Esophagus muscularis mucosa (tissue), 4 donors: ENCODE measurements around the gene NPAS3. TPM values are rescaled to one million over a fixed set of nuclear protein-coding genes. Genes with fewer than 3 reads are reported as not detected.

Source experiments
- DNase-seq: peaks from one replicate; pipeline ENCODE4 v3.0.0-alpha.2; 2017; ENCODE audit errors: extremely low spot score
- H3K27ac ChIP-seq, 4 donors: fragments of 200-600 bp; sonication (generic); replicated peaks in 1 of 4; 1 replicate in 3 of 4; 2 replicates in 1 of 4; pipeline ENCODE4 v1.5.1; 2016 to 2019; ENCODE audit warnings: mild to moderate bottlenecking in 1 of 4
- H3K27me3 ChIP-seq, 4 donors: fragments of 200-600 bp; sonication (generic); one replicate each; pipeline versions ENCODE4 v1.5.1 to v1.6.0; 2016 to 2019
- H3K36me3 ChIP-seq, 4 donors: fragments of 200-600 bp; sonication (generic); one replicate each; pipeline ENCODE4 v1.5.1; 2016 to 2019
- H3K4me1 ChIP-seq, 4 donors: fragments of 200-600 bp; sonication (generic); one replicate each; pipeline ENCODE4 v1.5.1; 2016 to 2019
- H3K4me3 ChIP-seq, 4 donors: fragments of 200-600 bp; sonication (generic); 1 replicate in 2 of 4; 2 replicates in 2 of 4; pipeline ENCODE4 v1.5.1; 2016 to 2019; ENCODE audit warnings: mild to moderate bottlenecking in 4 of 4, moderate library complexity in 1 of 4
- H3K9me3 ChIP-seq, 4 donors: fragments of 200-600 bp; sonication (generic); 1 replicate in 3 of 4; 2 replicates in 1 of 4; pipeline ENCODE4 v1.5.1; 2016 to 2019
- EP300 ChIP-seq: sonication (generic); formaldehyde crosslinking; IDR thresholded peaks from one replicate; pipeline ENCODE4 v1.6.1; 2017; ENCODE audit warnings: antibody characterized with exemption
- POLR2A ChIP-seq: fragments of 450-650 bp; IDR thresholded peaks from one replicate; pipeline ENCODE4 v1.6.1; 2017; ENCODE audit warnings: antibody characterized with exemption, moderate library complexity, mild to moderate bottlenecking, low read depth
- POLR2AphosphoS5 ChIP-seq, 2 donors: sonication (generic); formaldehyde crosslinking; IDR thresholded peaks; one replicate each; pipeline ENCODE4 v1.6.1; 2017; ENCODE audit warnings: antibody characterized with exemption in 2 of 2
- WGBS: methylation state at CpG from one replicate; pipeline ENCODE4 v1.1.5; 2018; 5-methylcytosine and 5-hydroxymethylcytosine counted together
- intact Hi-C: fragments of 100-400 bp; cut with DNase I; formaldehyde crosslinking; loops from one replicate; pipeline ENCODE4 v1.15.1; 2023
- total RNA-seq, 4 donors: library from RNA; depleted of rRNA; stranded (reverse); fragments of >200 nt; gene quantifications; one replicate each; pipeline versions ENCODE4 v1.1.0 to v1.2.1, GENCODE V29; 2016
- TF ChIP-seq, protein P1 (sequence below), 3 experiments: fragments of 200-600 bp in 2 of 3; fragments of 450-650 bp in 1 of 3; sonication (generic) in 2 of 3; IDR thresholded peaks; one replicate each; pipeline ENCODE4 v1.5.1; 2017 to 2019; ENCODE audit warnings: antibody characterized with exemption in 3 of 3, mild to moderate bottlenecking in 2 of 3, moderate library complexity in 1 of 3

NPAS3 gene
- total RNA-seq, 4 donors from 2014 or later = 3.3 to 7.3 (median 5.8) TPM

DNA sequence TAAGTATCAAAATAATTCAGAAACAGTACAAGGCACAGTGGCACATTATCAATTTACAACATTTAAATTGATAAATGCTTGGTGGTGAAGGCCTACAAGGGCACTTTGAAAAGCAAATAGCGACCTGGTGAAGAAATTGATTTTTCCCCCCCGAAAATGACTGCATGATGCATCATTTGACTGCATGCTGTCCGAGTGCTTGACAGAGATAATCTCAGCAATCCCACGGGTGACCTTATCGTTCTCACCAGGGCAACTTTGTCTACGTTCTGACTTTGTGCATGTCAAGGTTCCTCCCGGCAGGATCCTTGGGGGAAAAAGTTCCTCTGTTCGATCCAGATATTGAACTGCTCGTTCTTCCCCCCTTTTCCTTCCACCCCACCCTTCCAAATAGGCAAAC is 627.4 kb downstream of the NPAS3 start:
- Histone ChIP-seq H3K36me3 (no peaks in the 10 kb centered on the region), H3K4me3 (no peak overlapping the region), H3K27ac (no peak overlapping the region), H3K9me3 (no peaks in the 10 kb centered on the region), H3K4me1 (peaks cover 0 to 20% (median 17%) of the 10 kb centered on the region in 4 donors), H3K27me3 (no peaks in the 10 kb centered on the region)
- TF ChIP-seq, protein P1, sequence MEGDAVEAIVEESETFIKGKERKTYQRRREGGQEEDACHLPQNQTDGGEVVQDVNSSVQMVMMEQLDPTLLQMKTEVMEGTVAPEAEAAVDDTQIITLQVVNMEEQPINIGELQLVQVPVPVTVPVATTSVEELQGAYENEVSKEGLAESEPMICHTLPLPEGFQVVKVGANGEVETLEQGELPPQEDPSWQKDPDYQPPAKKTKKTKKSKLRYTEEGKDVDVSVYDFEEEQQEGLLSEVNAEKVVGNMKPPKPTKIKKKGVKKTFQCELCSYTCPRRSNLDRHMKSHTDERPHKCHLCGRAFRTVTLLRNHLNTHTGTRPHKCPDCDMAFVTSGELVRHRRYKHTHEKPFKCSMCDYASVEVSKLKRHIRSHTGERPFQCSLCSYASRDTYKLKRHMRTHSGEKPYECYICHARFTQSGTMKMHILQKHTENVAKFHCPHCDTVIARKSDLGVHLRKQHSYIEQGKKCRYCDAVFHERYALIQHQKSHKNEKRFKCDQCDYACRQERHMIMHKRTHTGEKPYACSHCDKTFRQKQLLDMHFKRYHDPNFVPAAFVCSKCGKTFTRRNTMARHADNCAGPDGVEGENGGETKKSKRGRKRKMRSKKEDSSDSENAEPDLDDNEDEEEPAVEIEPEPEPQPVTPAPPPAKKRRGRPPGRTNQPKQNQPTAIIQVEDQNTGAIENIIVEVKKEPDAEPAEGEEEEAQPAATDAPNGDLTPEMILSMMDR (IDR thresholded peaks at IDR 0.05) = no peak
- no peak for TF ChIP-seq POLR2A
- no peak for TF ChIP-seq EP300
- no peak for TF ChIP-seq POLR2AphosphoS5 (IDR thresholded peaks at IDR 0.05)
- DNase-seq = no peak
- intact Hi-C loops = no loop called here
- 93% methylated on average over 9 of the region's 9 CpGs for WGBS

DNA sequence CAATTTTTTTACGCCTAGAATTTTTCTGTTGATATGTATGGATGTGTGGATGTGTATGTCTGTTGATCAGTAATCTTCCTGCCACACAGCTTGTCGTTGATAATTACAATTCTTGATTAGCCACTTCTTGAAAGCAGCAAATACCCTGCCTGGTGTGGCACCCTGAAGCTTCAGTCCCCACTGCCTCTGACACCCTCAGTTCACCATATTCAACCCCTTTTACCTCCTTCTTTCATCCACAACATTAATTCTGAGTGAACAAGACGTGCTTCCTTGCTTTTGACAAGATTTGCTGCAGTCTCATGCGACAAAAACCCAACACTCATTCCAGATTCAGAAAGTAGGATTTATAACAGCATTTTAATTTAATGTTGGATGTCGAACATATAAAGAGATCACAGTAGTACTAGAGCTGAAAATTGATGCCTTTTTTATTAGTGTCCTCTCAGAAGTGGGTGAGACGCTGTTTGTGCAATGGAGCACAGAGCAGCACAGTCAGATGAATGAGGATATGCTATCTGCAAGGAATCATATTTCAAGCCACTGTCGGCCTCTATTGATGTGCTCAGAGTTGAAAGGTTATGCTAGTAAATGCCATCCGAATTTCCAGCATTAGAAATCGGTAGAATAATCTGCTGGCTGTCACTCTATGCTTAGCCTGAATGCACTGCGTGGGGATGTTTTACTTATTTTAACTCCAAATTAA is 628.5 kb downstream of the NPAS3 start:
- TF ChIP-seq EP300 = no peak
- TF ChIP-seq, protein P1 (IDR thresholded peaks at IDR 0.05) = no peak
- TF ChIP-seq POLR2AphosphoS5 (IDR thresholded peaks at IDR 0.05) = no peak
- no peak for TF ChIP-seq POLR2A
- Histone ChIP-seq H3K27ac (no peak overlapping the region), H3K9me3 (no peaks in the 10 kb centered on the region), H3K4me1 (peaks cover 0 to 24% (median 22%) of the 10 kb centered on the region in 4 donors), H3K4me3 (no peak overlapping the region), H3K27me3 (no peaks in the 10 kb centered on the region), H3K36me3 (no peaks in the 10 kb centered on the region)
- intact Hi-C loops = no loop called here
- WGBS = 78% methylated on average over 10 of the region's 10 CpGs
- no peak for DNase-seq

DNA sequence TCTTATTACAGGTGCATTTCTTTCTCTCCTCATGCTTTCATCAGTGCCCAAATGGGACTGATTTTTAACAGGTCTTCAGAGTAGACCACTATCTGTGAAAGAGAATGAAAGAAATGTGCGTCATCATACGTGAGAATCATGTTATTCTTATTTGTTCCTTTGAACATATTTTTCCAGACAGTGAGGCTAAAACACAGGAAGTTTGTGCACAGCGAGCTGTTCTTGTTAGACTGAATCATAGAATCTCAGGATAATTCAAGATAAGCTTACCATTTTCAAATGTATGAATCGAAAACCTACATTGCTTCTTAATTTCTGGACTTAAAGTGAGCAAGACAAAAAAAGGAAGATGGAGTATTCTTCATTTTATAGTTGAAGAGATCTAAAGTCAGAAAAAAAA is 629.1 kb downstream of the NPAS3 start:
- peaks cover 0 to 24% (median 22%) of the 10 kb centered on the region in 4 donors for H3K4me1 ChIP-seq
- no peak for TF ChIP-seq EP300
- TF ChIP-seq POLR2AphosphoS5 (IDR thresholded peaks at IDR 0.05) = no peak
- TF ChIP-seq, protein P1 (IDR thresholded peaks at IDR 0.05) = no peak
- TF ChIP-seq POLR2A = no peak
- no peak overlapping the region for H3K4me3 ChIP-seq
- no peaks in the 10 kb centered on the region for H3K27me3 ChIP-seq
- intact Hi-C loops = no loop called here
- no peaks in the 10 kb centered on the region for H3K36me3 ChIP-seq
- no peak for DNase-seq
- H3K9me3 ChIP-seq = no peaks in the 10 kb centered on the region
- no peak overlapping the region for H3K27ac ChIP-seq
- 83% methylated on average over 4 of the region's 4 CpGs for WGBS

DNA sequence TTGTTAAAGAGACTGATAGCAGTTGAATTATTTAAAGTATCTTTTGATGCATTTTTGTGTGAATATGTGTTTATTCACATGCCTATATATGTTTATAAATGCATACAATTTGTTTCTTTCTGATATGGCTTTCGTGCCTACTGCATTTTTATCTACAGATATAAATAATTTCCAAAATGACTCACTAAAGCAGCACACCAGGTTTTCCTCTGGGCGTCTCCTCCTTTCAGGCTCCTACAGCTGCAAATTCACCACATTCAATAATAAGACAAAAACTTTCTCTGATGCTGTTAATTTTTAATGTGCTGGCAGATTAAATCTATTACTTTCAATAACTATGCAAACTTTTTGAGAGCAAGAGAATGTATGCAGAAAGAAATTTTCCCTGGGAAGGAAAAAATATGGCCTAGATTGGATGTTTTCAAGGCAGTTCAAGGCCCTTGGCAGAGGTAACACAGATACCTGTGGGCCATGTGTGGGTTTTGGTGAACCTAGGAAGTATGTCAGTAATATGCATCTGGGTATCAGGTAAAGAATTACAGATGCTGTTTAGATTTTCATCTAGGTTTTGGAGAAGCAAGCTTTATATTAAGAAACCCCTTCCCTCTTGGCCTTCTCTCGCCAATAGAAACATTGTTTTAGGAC is 630.4 kb downstream of the NPAS3 start:
- Histone ChIP-seq H3K9me3 (no peaks in the 10 kb centered on the region), H3K27ac (no peak overlapping the region), H3K4me3 (no peak overlapping the region), H3K27me3 (no peaks in the 10 kb centered on the region), H3K36me3 (no peaks in the 10 kb centered on the region), H3K4me1 (peaks cover 0 to 24% (median 22%) of the 10 kb centered on the region in 4 donors)
- intact Hi-C loops = no loop called here
- whole genome bisulfite sequencing = 82% methylated on average over 3 of the region's 3 CpGs
- no peak for TF ChIP-seq POLR2A
- no peak for TF ChIP-seq EP300
- TF ChIP-seq, protein P1 (IDR thresholded peaks at IDR 0.05) = no peak
- TF ChIP-seq POLR2AphosphoS5 (IDR thresholded peaks at IDR 0.05) = no peak
- DNase-seq = no peak
